ENCODE data around the gene IGSF9.

Gene IGSF9

DNA sequence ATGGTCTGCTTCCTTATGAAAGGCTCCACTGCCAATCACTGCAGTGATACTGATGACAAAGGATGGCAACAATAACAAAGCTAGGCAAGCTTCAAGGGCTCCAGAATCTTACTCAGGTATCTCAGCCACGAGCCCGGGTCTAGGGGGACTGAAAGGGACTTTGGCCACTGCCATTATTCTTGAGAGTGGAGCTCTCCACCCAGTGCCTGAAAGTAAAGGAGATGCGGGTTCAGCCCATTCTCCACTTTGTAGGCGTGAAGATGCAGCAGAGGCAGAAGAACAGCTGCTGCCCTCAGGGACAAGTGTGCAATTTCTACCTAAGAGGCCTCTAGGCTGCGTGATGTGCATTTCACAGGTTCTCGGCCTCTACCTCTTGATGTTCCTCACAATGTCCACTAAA is 40.1 kb upstream of the IGSF9 start:
- TF ChIP-seq, protein P1, sequence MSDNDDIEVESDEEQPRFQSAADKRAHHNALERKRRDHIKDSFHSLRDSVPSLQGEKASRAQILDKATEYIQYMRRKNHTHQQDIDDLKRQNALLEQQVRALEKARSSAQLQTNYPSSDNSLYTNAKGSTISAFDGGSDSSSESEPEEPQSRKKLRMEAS (IDR thresholded peaks at IDR 0.05; ENCODE audit: low read depth, low read length) = no peak
- TF ChIP-seq POLR2A (IDR thresholded peaks at IDR 0.05; ENCODE audit: extremely low read depth, insufficient read length) = no peak
- no peak for TF ChIP-seq MYC (IDR thresholded peaks at IDR 0.05; ENCODE audit: low read depth, low read length)
- TF ChIP-seq, protein P2, sequence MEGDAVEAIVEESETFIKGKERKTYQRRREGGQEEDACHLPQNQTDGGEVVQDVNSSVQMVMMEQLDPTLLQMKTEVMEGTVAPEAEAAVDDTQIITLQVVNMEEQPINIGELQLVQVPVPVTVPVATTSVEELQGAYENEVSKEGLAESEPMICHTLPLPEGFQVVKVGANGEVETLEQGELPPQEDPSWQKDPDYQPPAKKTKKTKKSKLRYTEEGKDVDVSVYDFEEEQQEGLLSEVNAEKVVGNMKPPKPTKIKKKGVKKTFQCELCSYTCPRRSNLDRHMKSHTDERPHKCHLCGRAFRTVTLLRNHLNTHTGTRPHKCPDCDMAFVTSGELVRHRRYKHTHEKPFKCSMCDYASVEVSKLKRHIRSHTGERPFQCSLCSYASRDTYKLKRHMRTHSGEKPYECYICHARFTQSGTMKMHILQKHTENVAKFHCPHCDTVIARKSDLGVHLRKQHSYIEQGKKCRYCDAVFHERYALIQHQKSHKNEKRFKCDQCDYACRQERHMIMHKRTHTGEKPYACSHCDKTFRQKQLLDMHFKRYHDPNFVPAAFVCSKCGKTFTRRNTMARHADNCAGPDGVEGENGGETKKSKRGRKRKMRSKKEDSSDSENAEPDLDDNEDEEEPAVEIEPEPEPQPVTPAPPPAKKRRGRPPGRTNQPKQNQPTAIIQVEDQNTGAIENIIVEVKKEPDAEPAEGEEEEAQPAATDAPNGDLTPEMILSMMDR (IDR thresholded peaks at IDR 0.05; ENCODE audit: low read depth, low read length) = no peak
- DNase-seq (ENCODE audit: low read depth) = no peak
- no peak overlapping the region for H3K4me3 ChIP-seq (ENCODE audit: low read depth, low read length)

DNA sequence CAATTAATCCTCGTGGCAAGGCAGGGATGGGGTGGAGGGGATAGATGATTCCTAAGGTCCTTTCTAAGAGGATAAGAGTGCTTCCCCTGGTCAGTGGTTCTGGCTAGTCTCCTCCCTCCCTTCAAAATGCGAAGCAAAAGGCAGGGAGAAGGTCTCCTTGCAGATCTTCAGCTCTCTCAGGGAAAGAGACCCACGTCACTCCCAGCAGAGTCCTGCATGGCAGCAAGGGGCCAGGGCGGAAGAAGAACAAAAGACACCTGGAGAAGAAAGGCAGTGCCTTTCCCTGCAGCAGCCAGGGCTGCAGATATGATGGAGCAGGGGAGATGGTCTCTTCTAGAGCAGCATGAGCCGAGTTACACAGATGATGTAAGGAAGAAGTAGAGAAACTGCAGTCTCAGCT is 38.3 kb upstream of the IGSF9 start:
- DNase-seq (ENCODE audit: low read depth) = no peak
- H3K4me3 ChIP-seq (ENCODE audit: low read depth, low read length) = no peak overlapping the region
- TF ChIP-seq MYC (IDR thresholded peaks at IDR 0.05; ENCODE audit: low read depth, low read length) (no peak), POLR2A (IDR thresholded peaks at IDR 0.05; ENCODE audit: extremely low read depth, insufficient read length) (no peak)
- TF ChIP-seq, protein P2 (IDR thresholded peaks at IDR 0.05; ENCODE audit: low read depth, low read length) = no peak
- TF ChIP-seq, protein P1 (IDR thresholded peaks at IDR 0.05; ENCODE audit: low read depth, low read length) = no peak

- TF ChIP-seq MYC (IDR thresholded peaks at IDR 0.05; ENCODE audit: low read depth, low read length) = no peak
- TF ChIP-seq, protein P2 (IDR thresholded peaks at IDR 0.05; ENCODE audit: low read depth, low read length) = no peak
- TF ChIP-seq POLR2A (IDR thresholded peaks at IDR 0.05; ENCODE audit: extremely low read depth, insufficient read length) = no peak
- TF ChIP-seq, protein P1 (IDR thresholded peaks at IDR 0.05; ENCODE audit: low read depth, low read length) = no peak
- no peak overlapping the region for H3K4me3 ChIP-seq (ENCODE audit: low read depth, low read length)
- DNase-seq (ENCODE audit: low read depth) = no peak
Observed at GRCh38 chr1:159982280-159982679, 36.9 kb upstream of the IGSF9 start.

DNA sequence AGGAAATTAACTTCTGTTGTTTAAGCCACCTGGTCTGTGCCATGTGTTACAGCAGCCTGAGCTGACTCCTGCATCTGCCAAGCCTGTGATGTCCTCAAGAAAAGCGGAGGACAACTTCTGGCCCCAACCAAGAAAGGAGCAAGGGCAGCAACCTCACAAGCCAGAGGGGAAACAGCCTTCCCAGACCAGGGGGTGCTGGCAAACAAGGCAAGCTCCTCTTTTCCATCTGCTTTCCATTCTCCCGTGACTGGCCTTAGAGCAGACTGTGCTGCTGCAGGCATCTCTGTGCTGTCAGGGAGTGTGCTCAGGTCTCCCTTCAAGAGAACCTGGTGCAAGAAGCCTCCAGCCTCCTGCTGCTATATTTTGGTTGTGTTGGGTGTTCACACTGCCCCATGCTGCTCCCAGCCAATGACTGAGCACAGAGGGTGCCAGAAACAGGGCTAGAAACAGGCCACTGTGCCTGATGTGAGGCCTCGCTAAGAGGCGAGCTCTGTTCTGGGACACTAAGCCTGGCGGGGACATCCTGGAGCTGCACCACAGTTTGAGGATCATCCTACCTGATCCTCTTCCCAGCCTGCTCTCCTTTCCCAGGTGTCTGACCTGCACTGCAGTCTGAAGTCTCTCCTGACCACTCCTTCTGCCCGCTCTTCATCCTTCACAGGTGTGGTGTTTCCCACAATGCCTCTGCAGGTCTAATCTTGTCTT is 36.1 kb upstream of the IGSF9 start:
- H3K4me3 ChIP-seq (ENCODE audit: low read depth, low read length) = no peak overlapping the region
- DNase-seq (ENCODE audit: low read depth) = no peak
- TF ChIP-seq POLR2A (IDR thresholded peaks at IDR 0.05; ENCODE audit: extremely low read depth, insufficient read length) (no peak), MYC (IDR thresholded peaks at IDR 0.05; ENCODE audit: low read depth, low read length) (no peak)
- TF ChIP-seq, protein P2 (IDR thresholded peaks at IDR 0.05; ENCODE audit: low read depth, low read length) = no peak
- TF ChIP-seq, protein P1 (IDR thresholded peaks at IDR 0.05; ENCODE audit: low read depth, low read length) = no peak

DNA sequence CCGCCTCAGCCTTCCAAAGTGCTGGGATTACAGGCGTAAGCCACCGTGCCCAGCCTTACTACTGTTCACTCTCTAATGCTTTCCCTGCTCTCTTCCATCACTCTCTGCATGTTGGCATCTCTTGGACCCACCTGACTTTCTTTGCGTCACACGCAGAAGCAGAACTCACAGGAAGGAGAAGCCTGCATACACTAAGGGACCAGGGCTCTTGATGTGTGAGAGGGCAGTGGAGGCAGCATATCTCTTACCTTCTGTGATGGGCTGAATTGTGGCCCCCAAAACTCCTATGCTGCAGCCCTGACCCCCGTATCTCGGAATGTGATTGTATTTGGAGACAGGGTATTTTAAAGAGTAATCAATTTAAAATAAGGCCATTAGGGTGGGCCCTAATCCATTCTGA is 35.4 kb upstream of the IGSF9 start:
- TF ChIP-seq, protein P2 (IDR thresholded peaks at IDR 0.05; ENCODE audit: low read depth, low read length) = no peak
- TF ChIP-seq POLR2A (IDR thresholded peaks at IDR 0.05; ENCODE audit: extremely low read depth, insufficient read length) (no peak), MYC (IDR thresholded peaks at IDR 0.05; ENCODE audit: low read depth, low read length) (no peak)
- TF ChIP-seq, protein P1 (IDR thresholded peaks at IDR 0.05; ENCODE audit: low read depth, low read length) = no peak
- no peak for DNase-seq (ENCODE audit: low read depth)
- H3K4me3 ChIP-seq (ENCODE audit: low read depth, low read length) = no peak overlapping the region
